ENCODE data around the gene KRTAP22-2. TPM values are rescaled to one million over a fixed set of nuclear protein-coding genes. Genes with fewer than 3 reads are reported as not detected.

Gene KRTAP22-2
- total and polyA plus RNA-seq, 2 of the 4 experiments (the other 2 are of a cell fraction), result not detected

- Histone ChIP-seq H2BK20ac (ENCODE audit: low read depth, low read length) (no peak overlapping the region), H3K4me1 (ENCODE audit: control insufficient read depth, insufficient read depth, low read length) (no peaks in the 10 kb centered on the region), H3K9me3 (ENCODE audit: control insufficient read depth, insufficient read depth, low read length) (peaks cover 9% of the 10 kb centered on the region), H2AK9ac (replicated peaks; ENCODE audit: low read depth, low read length, poor library complexity) (no peak overlapping the region), H3K36me3 (ENCODE audit: control insufficient read depth, insufficient read depth, low read length) (no peaks in the 10 kb centered on the region), H2BK120ac (ENCODE audit: low read depth, low read length) (no peak overlapping the region), H3K9me1 (ENCODE audit: insufficient read depth, low read length) (no peaks in the 10 kb centered on the region), H2BK5ac (ENCODE audit: low read depth, low read length, poor library complexity, severe bottlenecking) (no peak overlapping the region), H4K20me1 (ENCODE audit: insufficient read depth, low read length) (no peaks in the 10 kb centered on the region), H3K27me3 (ENCODE audit: control insufficient read depth, insufficient read depth, low read length) (no peaks in the 10 kb centered on the region), H3K56ac (ENCODE audit: extremely low read depth, insufficient read depth, low read length) (no peak overlapping the region), H3K23ac (ENCODE audit: low read depth, low read length) (no peak overlapping the region), H3K9ac (ENCODE audit: low read depth, low read length) (no peak overlapping the region), H2BK15ac (ENCODE audit: low read depth, low read length) (no peak overlapping the region), H3K4ac (ENCODE audit: low read depth, low read length) (no peak overlapping the region), H2AK5ac (ENCODE audit: low read depth, low read length) (no peak overlapping the region), H3K27ac (ENCODE audit: insufficient read depth, low read length) (no peak overlapping the region), H3K79me1 (ENCODE audit: low read depth in 1 of 2, low read length in 2 of 2) (no peaks in the 10 kb centered on the region), H4K5ac (ENCODE audit: low read depth, low read length) (no peak overlapping the region), H3K4me3 (ENCODE audit: insufficient read depth, low read depth, low read length) (no peak overlapping the region), H4K91ac (ENCODE audit: insufficient read depth, low read depth, low read length) (no peak overlapping the region), H3K4me2 (ENCODE audit: low read depth, low read length) (no peak overlapping the region), H3K14ac (replicated peaks; ENCODE audit: low read depth, low read length) (no peak overlapping the region), H4K8ac (ENCODE audit: low read depth in 2 of 2, low read length in 2 of 2) (no peak overlapping the region), H2AFZ (replicated peaks; ENCODE audit: low read length, poor library complexity) (no peak overlapping the region), H3K18ac (ENCODE audit: low read depth, low read length) (no peak overlapping the region)
- TF ChIP-seq ELK1 (IDR thresholded peaks at IDR 0.05; ENCODE audit: borderline replicate concordance, low read depth, low read length), result no peak
- TF ChIP-seq CEBPB (IDR thresholded peaks at IDR 0.05; ENCODE audit: low read depth, low read length), result peak; percentile 71
- ChIA-PET POLR2A (ENCODE audit: unreplicated experiment) (no interaction called here), CTCF (no interaction called here)
- BruUV-seq (replicated peaks), result no TSS peak
- no CpG with 5 or more reads among the region's 3 CpGs for WGBS, 2 experiments (ENCODE audit: extremely low coverage in 2 of 2, insufficient read length in 1 of 2)
- DNase-seq (no peak), ATAC-seq (ENCODE audit: low read depth) (no peak)
- in situ Hi-C loops (cut with MboI; ENCODE audit: low sequenced_read_pairs), result no loop called here
- intact Hi-C loops (cut with micrococcal nuclease), result no loop called here
- dilution Hi-C loops (cut with HindIII; ENCODE audit: low sequenced_read_pairs, unreplicated experiment), result no loop called here
Measured at GRCh38 chr21:30638686-30639085, 48.5 kb upstream of the KRTAP22-2 start.
